Parathyroid adenoma (tissue), 2 donors: ENCODE results near the gene MYH16.
"Not testable (repeated sequence)": the region's sequence is repeated elsewhere in the genome, so short reads cannot be mapped to it uniquely, and the experiment has no call there.

Source experiments
- H2AFZ ChIP-seq: fragments of 300-600 bp; sonication (generic); one replicate; pipeline ENCODE4 v1.7.0; 2017; ENCODE audit warnings: antibody characterized with exemption, mild to moderate bottlenecking
- H3K27ac ChIP-seq: fragments of 300-600 bp; sonication (generic); one replicate; pipeline ENCODE4 v1.7.0; 2017
- H3K27me3 ChIP-seq: fragments of 300-600 bp; sonication (generic); one replicate; pipeline ENCODE4 v1.7.0; 2017; ENCODE audit warnings: low read length; ENCODE audit not compliant: control insufficient read depth, insufficient read depth
- H3K36me3 ChIP-seq: fragments of 300-600 bp; sonication (generic); one replicate; pipeline ENCODE4 v1.7.0; 2017; ENCODE audit warnings: low read length; ENCODE audit not compliant: control insufficient read depth, insufficient read depth
- H3K4me1 ChIP-seq: fragments of 300-600 bp; sonication (generic); one replicate; pipeline ENCODE4 v1.7.0; 2017; ENCODE audit warnings: control low read depth
- H3K4me2 ChIP-seq: fragments of 300-600 bp; sonication (generic); one replicate; pipeline ENCODE4 v1.7.0; 2017; ENCODE audit warnings: low read length
- H3K4me3 ChIP-seq: fragments of 300-600 bp; sonication (generic); one replicate; pipeline ENCODE4 v1.7.0; 2017; ENCODE audit warnings: low read depth, low read length
- H3K79me2 ChIP-seq: fragments of 300-600 bp; sonication (generic); one replicate; pipeline ENCODE4 v1.7.0; 2017; ENCODE audit warnings: control low read depth
- H3K9ac ChIP-seq: fragments of 300-600 bp; sonication (generic); one replicate; pipeline ENCODE4 v1.7.0; 2017; ENCODE audit warnings: mild to moderate bottlenecking
- H3K9me3 ChIP-seq: fragments of 300-600 bp; sonication (generic); one replicate; pipeline ENCODE4 v1.7.0; 2017; ENCODE audit warnings: low read length; ENCODE audit not compliant: control insufficient read depth
- TF ChIP-seq, protein P1 (sequence below): fragments of 300-600 bp; sonication (generic); IDR thresholded peaks from one replicate; pipeline ENCODE4 v1.7.0; 2017; ENCODE audit warnings: antibody characterized with exemption, mild to moderate bottlenecking
- donor health status: primary hyperparathyroidism.

The MYH16 gene

DNA sequence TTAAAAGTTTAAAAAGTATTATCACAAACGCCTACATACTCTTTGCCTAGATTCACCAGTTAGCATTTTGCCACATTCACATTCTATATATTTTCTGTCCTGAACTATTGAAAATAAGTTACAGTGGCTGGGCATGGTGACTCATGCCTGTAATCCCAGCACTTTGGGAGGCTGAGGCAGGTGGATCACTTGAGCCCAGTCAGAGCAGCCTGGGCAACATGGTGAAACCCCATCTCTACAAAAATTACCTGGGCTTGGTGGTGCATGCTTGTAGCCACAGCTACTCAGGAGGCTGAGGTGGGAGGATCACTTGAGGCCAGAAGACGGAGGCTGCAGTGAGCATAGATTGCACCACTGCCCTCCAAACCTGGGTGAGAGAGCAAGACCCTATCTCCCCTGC, 58.4 kb downstream of the MYH16 start:
- Histone ChIP-seq H2AFZ (no peak overlapping the region), H3K4me2 (no peak overlapping the region), H3K9ac (no peak overlapping the region), H3K79me2 (peaks cover 39% of the 10 kb centered on the region), H3K36me3 (no peaks in the 10 kb centered on the region), H3K27me3 (no peaks in the 10 kb centered on the region), H3K4me3 (no peak overlapping the region), H3K4me1 (peaks cover 8% of the 10 kb centered on the region), H3K27ac (no peak overlapping the region), H3K9me3 (no peaks in the 10 kb centered on the region)
- TF ChIP-seq, protein P1, sequence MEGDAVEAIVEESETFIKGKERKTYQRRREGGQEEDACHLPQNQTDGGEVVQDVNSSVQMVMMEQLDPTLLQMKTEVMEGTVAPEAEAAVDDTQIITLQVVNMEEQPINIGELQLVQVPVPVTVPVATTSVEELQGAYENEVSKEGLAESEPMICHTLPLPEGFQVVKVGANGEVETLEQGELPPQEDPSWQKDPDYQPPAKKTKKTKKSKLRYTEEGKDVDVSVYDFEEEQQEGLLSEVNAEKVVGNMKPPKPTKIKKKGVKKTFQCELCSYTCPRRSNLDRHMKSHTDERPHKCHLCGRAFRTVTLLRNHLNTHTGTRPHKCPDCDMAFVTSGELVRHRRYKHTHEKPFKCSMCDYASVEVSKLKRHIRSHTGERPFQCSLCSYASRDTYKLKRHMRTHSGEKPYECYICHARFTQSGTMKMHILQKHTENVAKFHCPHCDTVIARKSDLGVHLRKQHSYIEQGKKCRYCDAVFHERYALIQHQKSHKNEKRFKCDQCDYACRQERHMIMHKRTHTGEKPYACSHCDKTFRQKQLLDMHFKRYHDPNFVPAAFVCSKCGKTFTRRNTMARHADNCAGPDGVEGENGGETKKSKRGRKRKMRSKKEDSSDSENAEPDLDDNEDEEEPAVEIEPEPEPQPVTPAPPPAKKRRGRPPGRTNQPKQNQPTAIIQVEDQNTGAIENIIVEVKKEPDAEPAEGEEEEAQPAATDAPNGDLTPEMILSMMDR = no peak

DNA sequence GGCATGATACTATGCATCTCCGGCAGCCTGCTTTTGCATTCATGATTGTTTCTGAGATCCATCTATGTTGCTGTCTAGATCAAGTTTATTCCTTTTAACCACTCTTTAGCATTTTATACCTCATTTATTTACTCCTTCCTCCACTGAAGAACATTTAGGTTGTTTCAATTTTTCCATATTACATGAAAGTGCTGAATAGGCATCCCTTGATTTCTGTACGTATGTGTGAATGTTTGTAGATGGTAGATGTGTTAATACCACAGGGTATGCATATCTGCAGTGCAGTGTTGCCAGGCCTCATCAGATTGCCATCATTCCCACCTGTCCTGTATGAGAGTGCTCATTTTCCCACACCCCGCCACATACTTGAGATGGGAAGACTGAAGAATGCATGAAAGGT, 67.0 kb downstream of the MYH16 start:
- Histone ChIP-seq H3K9ac (no peak overlapping the region), H2AFZ (no peak overlapping the region), H3K79me2 (peaks cover 3% of the 10 kb centered on the region), H3K4me2 (no peak overlapping the region), H3K4me1 (no peaks in the 10 kb centered on the region), H3K27ac (no peak overlapping the region), H3K9me3 (no peaks in the 10 kb centered on the region), H3K36me3 (no peaks in the 10 kb centered on the region), H3K27me3 (no peaks in the 10 kb centered on the region), H3K4me3 (no peak overlapping the region)
- TF ChIP-seq, protein P1 = no peak

DNA sequence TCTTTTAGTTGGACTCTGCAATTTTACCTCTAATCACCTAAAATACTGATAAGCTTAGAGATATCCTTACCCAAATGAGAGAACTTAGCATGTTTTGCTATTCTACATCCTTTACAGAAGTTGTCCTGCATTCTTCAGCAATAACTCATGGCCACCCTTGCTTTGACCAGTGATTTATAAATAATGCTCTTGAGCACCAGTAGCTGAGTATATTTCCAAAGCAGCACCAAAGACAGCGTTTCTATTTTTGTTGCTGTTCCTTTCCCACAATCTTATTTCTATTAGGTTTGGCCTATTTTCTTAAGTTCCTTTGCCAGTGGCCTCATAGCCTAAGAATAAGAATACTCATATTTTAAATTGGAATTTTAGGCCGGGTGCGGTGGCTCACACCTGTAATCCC, 68.0 kb downstream of the MYH16 start:
- Histone ChIP-seq H3K27me3 (no peaks in the 10 kb centered on the region), H3K36me3 (no peaks in the 10 kb centered on the region), H3K9ac (no peak overlapping the region), H3K27ac (no peak overlapping the region), H2AFZ (no peak overlapping the region), H3K4me3 (no peak overlapping the region), H3K4me1 (no peaks in the 10 kb centered on the region), H3K9me3 (no peaks in the 10 kb centered on the region), H3K79me2 (no peaks in the 10 kb centered on the region), H3K4me2 (no peak overlapping the region)
- TF ChIP-seq, protein P1 = no peak

DNA sequence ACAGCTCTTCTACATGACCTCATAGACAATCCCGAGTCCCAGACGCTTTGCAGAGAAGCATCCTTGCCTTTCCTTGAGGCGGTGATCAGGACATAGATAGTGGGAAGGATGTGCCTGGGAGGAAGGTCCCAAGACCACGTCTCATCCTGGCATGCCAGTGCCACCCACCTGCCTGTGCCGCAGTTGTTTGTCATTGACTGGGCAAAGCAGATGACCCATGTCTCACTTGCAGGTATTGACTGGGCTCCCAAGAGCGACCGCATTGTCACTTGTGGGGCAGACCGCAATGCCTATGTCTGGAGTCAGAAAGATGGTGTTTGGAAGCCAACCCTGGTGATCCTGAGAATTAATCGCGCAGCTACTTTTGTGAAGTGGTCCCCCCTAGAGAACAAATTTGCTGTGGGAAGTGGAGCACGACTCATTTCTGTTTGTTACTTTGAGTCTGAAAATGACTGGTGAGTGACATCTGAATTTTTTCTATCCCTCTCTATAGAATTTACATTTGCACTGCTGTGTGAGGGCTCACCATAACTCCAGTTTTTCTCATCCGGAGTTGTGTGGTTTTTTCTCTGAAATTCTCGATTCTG, 71.5 kb downstream of the MYH16 start:
- TF ChIP-seq, protein P1 = no peak
- H3K9ac ChIP-seq = no peak overlapping the region
- H3K4me2 ChIP-seq = no peak overlapping the region
- no peak overlapping the region for H3K4me3 ChIP-seq
- no peak overlapping the region for H3K27ac ChIP-seq
- H3K9me3 ChIP-seq = no peaks in the 10 kb centered on the region
- no peaks in the 10 kb centered on the region for H3K4me1 ChIP-seq
- H3K79me2 ChIP-seq = no peaks in the 10 kb centered on the region
- H3K36me3 ChIP-seq = no peaks in the 10 kb centered on the region
- H3K27me3 ChIP-seq = no peaks in the 10 kb centered on the region
- no peak overlapping the region for H2AFZ ChIP-seq

DNA sequence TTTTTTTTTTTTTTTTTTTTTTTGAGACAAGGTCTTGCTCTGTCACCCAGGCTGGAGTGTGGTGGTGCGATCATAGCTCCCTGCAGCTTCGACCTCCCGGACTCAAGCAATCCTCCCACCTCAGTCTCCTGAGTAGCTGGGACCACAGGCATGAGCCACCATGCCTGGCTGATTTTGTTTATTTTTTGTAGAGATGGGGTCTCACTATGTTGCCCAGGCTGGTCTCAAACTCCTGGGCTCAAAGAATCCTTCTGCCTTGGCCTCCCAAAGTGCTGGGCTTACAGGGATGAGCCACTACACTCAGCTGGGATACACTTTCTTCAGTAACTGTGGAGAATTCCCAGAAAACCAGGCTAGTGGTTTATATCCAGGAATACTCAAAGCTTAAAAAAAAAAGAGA, 78.0 kb downstream of the MYH16 start:
- H3K4me3 ChIP-seq, H3K27me3 ChIP-seq, H3K4me2 ChIP-seq, H3K36me3 ChIP-seq, H3K9me3 ChIP-seq, H3K4me1 ChIP-seq, H2AFZ ChIP-seq, H3K9ac ChIP-seq, H3K79me2 ChIP-seq, H3K27ac ChIP-seq: not testable (repeated sequence)
